Progenitor cell of endocrine pancreas (in vitro differentiated cells): ENCODE measurements around the gene ADNP2. TPM values are rescaled to one million over a fixed set of nuclear protein-coding genes. Genes with fewer than 3 reads are reported as not detected.

Experiments used
- DNase-seq: peaks from one replicate; pipeline ENCODE4 v3.0.0; 2021; ENCODE audit warnings: low spot score; ENCODE audit not compliant: unreplicated experiment
- H3K27ac Mint-ChIP-seq: 2 replicates; pipeline ENCODE4 v1.8.0; 2021; ENCODE audit warnings: mild to moderate bottlenecking, moderate library complexity, mixed read lengths
- H3K27me3 Mint-ChIP-seq: 2 replicates; pipeline ENCODE4 v1.8.0; 2021; ENCODE audit warnings: mixed read lengths
- H3K36me3 Mint-ChIP-seq: 2 replicates; pipeline ENCODE4 v1.8.0; 2022; ENCODE audit warnings: mixed read lengths; ENCODE audit not compliant: insufficient read depth
- H3K4me1 Mint-ChIP-seq: 2 replicates; pipeline ENCODE4 v1.8.0; 2021; ENCODE audit warnings: low read depth, mixed read lengths
- H3K4me3 Mint-ChIP-seq: 2 replicates; pipeline ENCODE4 v1.8.0; 2021; ENCODE audit warnings: low read depth, mild to moderate bottlenecking, moderate library complexity, mixed read lengths
- H3K9me3 Mint-ChIP-seq: 2 replicates; pipeline ENCODE4 v1.8.0; 2021; ENCODE audit warnings: low read depth, mixed read lengths
- CTCF ChIP-seq: fragments of 200-600 bp; sonication (generic); IDR thresholded peaks from one replicate; pipeline ENCODE4 v1.5.0; 2021; ENCODE audit warnings: antibody characterized with exemption, mild to moderate bottlenecking; ENCODE audit not compliant: unreplicated experiment
- total RNA-seq: library from RNA; stranded (reverse); gene quantifications from 2 replicates; pipeline ENCODE4 v1.2.1, GENCODE V29; 2021

Gene ADNP2
- total RNA-seq, 1 donor from 2014 or later, result 31.8 TPM

- DNase-seq, result no peak
- Mint-ChIP-seq H3K4me3 (no peak overlapping the region), H3K36me3 (peaks cover 6% of the 10 kb centered on the region), H3K27me3 (no peaks in the 10 kb centered on the region), H3K9me3 (no peaks in the 10 kb centered on the region), H3K4me1 (peaks cover 11% of the 10 kb centered on the region), H3K27ac (peak overlapping the region; percentile 67)
- no peak for TF ChIP-seq CTCF
Observed at GRCh38 chr18:80112624-80113248, 3.7 kb downstream of the ADNP2 start.

- H3K4me1 Mint-ChIP-seq, result peaks cover 22% of the 10 kb centered on the region
- H3K27ac Mint-ChIP-seq, result no peak overlapping the region
- no peaks in the 10 kb centered on the region for H3K27me3 Mint-ChIP-seq
- no peak for DNase-seq
- peaks cover 11% of the 10 kb centered on the region for H3K36me3 Mint-ChIP-seq
- H3K9me3 Mint-ChIP-seq, result no peaks in the 10 kb centered on the region
- TF ChIP-seq CTCF, result no peak
- no peak overlapping the region for H3K4me3 Mint-ChIP-seq
Observed at GRCh38 chr18:80115035-80115434, 6.0 kb downstream of the ADNP2 start.

GRCh38 chr18:80119111-80119510 is 10.0 kb downstream of the ADNP2 start:
- Mint-ChIP-seq H3K27ac (peak overlapping the region; percentile 90), H3K27me3 (no peaks in the 10 kb centered on the region), H3K4me1 (peaks cover 11% of the 10 kb centered on the region), H3K9me3 (no peaks in the 10 kb centered on the region), H3K4me3 (no peak overlapping the region), H3K36me3 (peaks cover 25% of the 10 kb centered on the region)
- DNase-seq, result no peak
- no peak for TF ChIP-seq CTCF

GRCh38 chr18:80120932-80121331 is 11.9 kb downstream of the ADNP2 start:
- no peak overlapping the region for H3K4me3 Mint-ChIP-seq
- no peaks in the 10 kb centered on the region for H3K9me3 Mint-ChIP-seq
- no peak for DNase-seq
- H3K27me3 Mint-ChIP-seq, result no peaks in the 10 kb centered on the region
- peak overlapping the region; percentile 51 for H3K27ac Mint-ChIP-seq
- peaks cover 11% of the 10 kb centered on the region for H3K4me1 Mint-ChIP-seq
- H3K36me3 Mint-ChIP-seq, result peaks cover 25% of the 10 kb centered on the region
- TF ChIP-seq CTCF, result no peak

GRCh38 chr18:80124131-80124530 is 15.1 kb downstream of the ADNP2 start:
- TF ChIP-seq CTCF, result no peak
- Mint-ChIP-seq H3K4me1 (peaks cover 3% of the 10 kb centered on the region), H3K27me3 (no peaks in the 10 kb centered on the region), H3K4me3 (no peak overlapping the region), H3K36me3 (peaks cover 24% of the 10 kb centered on the region), H3K27ac (no peak overlapping the region), H3K9me3 (peaks cover 4% of the 10 kb centered on the region)
- no peak for DNase-seq
